GM18873 (cell line): ENCODE results near the gene ITPR3.

Experiments used
- ATAC-seq: cut with Tn5 transposase; IDR thresholded peaks from one replicate; pipeline ENCODE4 v1.9.1; 2021; ENCODE audit warnings: mild to moderate bottlenecking, moderate library complexity, moderate number of reproducible peaks; ENCODE audit not compliant: unreplicated experiment, low FRiP score

ITPR3 gene

DNA sequence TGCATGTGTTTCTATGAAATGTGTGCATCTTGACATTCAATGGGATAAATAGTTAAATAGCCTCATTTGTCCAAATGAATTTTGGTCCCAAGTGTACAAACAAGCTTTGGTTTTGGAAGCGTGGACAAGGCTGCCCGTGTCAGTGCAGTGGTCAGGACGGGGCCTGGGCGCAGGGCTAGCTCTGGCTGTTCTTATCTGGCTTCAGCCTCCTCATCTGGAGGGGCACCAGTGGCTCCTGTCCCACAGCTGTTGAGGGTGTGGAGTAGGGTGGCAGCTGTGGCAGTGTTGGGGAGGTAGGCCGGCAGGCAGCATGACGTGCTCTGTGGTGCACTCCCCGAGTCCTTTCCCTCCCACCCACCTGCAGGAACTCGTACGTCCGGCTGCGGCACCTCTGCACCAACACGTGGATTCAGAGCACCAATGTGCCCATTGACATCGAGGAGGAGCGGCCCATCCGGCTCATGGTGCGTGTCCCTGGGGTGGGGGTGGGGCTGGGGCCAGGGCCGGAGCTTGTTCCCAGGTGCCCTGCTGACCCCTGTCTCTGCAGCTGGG lies 43.5 kb downstream of the ITPR3 start:
- ATAC-seq, result no peak

DNA sequence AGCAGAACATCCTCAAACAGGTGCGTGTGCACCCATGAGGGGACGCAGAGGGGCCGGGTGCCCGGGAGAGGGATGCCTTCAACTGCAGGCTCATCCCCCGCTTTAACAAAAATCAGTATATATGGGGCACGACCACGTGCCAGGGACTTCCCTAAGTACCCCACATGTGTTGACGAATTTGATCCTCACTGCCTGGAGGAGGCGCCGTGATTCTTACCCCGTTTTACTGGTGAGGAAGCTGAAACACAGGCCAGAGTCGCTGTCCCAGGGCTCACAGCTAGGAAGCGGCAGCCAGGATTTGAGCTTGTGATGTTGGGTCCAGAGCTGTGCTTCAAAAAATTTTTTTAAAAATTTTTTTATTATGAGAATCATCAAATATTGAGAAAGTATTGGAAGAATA lies 44.8 kb downstream of the ITPR3 start:
- ATAC-seq, result no peak

DNA sequence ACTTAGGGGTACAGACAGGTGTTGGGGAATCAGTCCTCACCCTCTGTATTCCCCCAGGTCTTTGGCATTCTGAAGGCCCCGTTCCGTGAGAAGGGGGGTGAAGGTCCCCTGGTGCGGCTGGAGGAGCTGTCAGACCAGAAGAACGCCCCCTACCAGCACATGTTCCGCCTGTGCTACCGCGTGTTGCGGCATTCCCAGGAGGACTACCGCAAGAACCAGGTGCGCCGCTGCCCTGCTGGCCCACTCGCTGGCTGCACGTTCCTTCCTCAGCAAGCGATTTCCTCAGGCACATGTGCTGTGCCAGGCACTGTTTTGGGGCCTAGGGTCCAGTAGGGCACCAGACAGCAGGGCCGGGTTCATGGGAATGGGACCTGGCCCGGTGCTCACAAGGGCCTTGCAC lies 46.0 kb downstream of the ITPR3 start:
- no peak for ATAC-seq

DNA sequence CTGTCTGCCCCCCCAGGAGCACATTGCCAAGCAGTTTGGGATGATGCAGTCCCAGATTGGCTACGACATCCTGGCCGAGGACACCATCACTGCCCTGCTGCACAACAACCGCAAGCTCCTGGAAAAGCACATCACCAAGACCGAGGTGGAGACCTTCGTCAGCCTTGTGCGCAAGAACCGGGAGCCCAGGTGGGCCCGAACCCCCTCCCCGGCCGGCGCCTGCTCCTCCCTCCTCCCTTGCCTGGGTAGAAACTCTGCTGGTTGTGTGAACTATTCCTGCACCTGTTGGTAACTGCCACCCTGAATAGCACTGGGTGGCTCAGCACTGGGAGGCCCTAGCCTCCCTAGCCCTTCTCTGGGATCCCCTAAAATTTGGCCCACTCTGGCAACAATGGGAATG lies 46.7 kb downstream of the ITPR3 start:
- ATAC-seq, result no peak

DNA sequence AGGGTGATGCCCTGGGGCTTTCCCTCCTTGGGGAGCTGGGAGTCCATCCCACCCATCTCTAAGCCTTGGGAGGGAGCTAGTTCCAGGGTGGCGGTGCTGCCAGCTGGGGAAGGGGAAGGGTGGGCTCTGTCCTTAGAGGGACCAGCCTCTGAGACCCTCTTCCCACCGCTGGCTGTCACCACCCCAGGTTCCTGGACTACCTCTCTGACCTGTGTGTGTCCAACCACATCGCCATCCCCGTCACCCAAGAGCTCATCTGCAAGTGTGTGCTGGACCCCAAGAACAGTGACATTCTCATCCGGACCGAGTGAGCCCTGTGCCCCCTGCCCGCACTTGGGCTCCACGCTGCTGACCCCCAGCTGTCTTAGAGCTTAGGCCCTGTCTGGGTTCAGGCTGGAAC lies 47.2 kb downstream of the ITPR3 start:
- ATAC-seq, result no peak

DNA sequence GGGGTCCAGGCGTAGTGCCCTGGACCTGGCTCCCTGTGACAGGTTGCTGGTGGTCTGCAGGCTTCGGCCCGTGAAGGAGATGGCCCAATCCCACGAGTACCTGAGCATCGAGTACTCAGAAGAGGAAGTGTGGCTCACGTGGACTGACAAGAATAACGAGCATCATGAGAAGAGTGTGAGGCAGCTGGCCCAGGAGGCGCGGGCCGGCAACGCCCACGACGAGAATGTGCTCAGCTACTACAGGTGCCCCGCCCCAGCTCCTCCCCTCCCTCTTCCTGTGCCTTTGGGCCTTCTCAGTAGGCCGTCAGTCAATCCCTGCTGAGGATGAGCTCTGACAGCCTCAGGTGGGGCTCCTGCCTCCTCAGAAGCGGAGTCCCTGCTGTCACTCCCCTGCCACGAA lies 47.8 kb downstream of the ITPR3 start:
- ATAC-seq, result no peak

DNA sequence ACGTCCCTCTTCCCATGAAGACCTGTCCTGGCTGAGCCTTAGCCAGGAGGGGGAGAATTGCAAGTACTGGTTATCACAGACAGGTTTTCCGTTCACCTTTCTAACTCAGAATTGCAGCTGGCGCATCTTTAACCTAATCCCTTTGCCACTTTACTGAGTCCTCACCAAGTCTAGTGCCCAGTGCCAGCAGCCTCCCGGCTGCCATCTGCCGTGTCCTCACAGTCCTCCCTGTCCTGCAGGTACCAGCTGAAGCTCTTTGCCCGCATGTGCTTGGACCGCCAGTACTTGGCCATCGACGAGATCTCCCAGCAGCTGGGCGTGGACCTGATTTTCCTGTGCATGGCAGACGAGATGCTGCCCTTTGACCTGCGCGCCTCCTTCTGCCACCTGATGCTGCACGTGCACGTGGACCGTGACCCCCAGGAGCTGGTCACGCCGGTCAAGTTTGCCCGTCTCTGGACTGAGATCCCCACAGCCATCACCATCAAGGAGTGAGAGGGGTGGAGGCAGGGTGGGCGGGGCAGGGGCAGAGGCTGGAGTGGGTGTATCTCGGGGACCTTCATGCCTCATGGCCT lies 49.1 kb downstream of the ITPR3 start:
- ATAC-seq, result no peak

DNA sequence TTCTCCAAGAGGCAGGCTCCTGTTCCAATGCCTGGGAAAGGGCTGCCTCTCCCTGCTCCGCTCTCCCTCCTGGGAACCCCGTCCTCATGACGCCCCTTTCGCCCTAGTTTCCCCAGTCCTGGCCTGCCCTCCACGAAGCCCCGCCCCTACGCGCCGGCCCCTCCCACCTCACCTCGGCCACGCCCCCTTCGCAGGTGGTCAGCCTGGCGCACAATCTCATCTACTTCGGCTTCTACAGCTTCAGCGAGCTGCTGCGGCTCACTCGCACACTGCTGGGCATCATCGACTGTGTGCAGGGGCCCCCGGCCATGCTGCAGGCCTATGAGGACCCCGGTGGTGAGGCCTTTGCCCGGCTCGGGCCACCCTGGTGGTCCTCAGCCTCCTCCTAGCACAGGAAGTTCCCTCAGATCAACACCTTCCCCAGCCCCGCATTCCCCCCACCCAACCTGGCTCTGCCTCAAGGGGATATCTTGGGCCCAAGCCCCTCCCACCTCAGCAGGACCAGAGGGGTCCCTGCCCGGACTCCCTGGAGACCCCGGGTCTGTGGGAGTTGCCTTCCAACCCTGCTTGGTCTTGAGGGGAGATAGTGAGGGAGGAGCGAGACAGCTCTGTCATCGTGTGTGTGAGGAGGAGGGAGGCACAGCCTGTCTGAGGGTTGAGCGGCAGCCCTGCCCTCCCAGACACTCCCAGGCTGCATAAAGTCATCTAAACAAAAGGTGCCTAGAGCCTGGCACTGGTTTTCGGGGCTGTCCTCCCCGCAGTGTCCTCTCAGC lies 50.0 kb downstream of the ITPR3 start:
- ATAC-seq, result no peak

DNA sequence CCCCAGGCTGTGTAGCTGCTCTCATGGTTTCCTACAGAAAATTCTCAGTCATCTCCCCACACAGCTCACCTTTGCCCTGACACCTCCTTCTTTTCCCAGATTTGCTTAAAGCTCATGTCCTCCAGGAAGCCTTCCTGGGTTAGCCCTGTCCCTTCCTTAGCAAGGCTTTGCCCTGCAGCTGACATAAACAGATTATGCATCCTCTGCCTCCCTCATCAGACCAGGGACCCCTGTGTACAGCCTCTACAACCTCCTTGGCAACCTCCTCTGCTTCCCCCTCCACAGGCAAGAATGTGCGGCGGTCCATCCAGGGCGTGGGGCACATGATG lies 50.6 kb downstream of the ITPR3 start:
- ATAC-seq, result no peak

DNA sequence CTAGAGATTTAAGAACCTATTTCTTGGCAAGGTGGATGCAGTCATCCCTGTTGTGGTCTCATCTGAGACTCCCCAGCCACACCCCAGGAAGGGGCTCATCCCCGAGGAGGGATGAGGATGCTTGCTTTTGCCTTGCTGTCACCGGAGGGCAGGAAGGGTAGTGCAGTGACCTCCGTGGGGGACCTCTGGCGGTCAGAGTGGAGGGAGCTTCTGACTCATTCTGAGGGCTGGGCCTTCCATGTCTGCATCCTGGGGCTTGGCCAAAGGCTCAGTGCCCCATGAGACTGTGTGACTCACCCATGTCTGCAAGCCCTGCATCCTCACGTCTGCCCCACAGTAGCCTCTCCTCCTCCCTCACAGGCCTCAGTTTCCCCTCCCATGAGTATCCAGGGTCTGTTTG lies 51.7 kb downstream of the ITPR3 start:
- no peak for ATAC-seq

DNA sequence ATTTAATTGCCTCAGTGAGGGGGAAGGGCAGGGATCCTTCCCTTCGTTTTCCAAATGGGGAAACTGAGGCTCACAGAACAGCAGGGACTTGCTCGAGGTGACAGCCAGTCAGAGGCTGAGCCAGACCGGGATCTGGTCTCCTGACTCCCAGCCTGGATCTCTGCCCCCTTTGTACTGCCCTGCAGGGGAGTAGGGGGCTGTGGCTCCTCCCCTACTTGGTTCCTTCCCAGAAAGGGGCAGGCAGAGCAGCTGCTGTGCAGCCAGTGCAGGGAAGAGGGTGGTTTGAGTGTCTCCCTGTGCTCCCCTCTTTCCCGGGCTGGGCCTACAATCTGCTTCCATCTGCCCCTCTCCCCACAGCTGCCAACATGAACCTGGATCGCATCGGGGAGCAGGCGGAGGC lies 52.7 kb downstream of the ITPR3 start:
- no peak for ATAC-seq

DNA sequence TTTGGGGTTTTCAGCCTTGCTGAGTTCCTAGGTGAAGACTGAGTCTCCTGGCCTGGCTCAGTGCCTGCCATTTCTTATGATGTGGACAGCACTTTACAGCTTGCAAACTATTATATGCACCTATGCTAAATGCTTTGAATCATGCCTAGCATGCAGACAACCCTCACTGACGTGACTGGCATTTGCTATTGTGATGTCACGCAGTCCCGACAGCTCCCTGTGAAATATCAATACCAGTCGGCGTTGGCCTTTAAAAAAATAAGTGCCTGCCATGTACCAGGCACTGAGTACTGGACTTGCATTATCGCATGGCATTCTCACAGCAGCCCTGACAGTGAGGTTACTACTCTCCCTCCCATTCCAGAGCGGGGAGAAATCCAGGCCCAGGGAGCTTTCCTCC lies 54.8 kb downstream of the ITPR3 start:
- no peak for ATAC-seq

DNA sequence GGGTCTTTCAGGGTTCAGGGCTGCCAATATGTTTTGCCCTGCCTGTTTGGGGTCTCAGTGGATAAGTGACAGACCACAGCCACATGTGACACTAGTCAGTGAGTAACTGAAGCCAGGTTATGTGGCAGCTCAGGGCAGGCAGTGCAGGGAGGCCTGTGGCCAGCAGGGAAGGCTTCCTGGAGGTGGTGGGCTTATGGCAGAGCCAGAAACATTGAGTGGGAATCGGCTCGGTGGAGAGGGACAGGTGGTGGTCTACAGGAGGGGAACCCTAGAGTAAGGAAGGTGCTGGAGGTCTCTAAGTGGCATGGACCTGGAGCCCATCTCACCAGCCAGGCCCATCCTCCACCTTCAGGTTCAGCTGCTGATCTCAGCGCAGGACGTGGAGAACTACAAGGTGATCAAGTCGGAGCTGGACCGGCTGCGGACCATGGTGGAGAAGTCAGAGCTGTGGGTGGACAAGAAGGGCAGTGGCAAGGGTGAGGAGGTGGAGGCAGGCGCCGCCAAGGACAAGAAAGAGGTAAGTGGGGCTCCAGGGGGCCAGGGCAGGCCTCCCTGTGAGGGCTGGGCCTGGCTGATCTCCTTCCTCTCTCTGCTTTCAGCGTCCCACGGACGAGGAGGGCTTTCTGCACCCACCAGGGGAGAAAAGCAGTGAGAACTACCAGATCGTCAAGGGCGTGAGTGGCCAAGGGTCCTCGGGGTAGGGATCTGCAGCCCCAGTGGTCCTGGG lies 55.5 kb downstream of the ITPR3 start:
- ATAC-seq, result no peak

DNA sequence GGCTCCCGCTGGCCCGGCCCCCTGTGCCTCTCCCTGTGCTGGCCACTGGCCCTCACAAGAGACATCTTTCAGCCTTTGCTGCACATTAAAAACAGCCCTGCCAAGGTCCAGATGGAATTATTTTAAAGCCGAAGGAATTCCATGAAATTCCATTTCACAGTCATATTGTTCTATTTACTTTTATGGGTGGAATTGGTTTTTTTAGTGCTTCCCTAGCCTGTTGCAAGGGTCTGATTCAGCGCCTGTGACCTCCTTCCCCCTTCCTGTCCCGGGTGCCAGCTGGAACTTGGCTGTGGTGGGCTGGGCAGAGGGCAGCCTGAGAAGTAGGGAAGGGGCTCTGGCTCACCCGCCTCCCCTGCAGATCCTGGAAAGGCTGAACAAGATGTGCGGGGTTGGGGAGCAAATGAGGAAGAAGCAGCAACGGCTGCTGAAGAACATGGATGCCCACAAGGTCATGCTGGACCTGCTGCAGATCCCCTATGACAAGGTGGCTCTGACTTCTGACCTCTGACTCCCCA lies 56.1 kb downstream of the ITPR3 start:
- no peak for ATAC-seq

DNA sequence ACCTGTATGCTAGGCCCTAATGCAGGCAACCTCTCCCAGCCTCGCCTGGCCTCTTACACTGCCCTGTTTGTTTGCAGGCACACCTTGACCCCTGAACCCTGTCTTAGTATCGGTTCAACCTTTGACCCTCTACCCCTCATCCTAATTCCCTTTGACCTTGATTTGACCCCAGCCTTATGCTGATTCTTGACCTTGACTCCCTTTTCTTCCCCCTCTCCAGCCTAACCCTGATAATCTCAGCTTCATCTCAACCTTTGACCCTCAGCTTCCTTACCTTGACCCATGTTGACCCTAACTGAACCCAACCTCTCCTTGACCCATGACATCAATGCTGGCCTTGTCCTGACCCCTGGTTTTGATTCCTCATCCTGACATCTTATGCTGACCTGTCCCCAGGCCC lies 56.6 kb downstream of the ITPR3 start:
- ATAC-seq, result no peak

DNA sequence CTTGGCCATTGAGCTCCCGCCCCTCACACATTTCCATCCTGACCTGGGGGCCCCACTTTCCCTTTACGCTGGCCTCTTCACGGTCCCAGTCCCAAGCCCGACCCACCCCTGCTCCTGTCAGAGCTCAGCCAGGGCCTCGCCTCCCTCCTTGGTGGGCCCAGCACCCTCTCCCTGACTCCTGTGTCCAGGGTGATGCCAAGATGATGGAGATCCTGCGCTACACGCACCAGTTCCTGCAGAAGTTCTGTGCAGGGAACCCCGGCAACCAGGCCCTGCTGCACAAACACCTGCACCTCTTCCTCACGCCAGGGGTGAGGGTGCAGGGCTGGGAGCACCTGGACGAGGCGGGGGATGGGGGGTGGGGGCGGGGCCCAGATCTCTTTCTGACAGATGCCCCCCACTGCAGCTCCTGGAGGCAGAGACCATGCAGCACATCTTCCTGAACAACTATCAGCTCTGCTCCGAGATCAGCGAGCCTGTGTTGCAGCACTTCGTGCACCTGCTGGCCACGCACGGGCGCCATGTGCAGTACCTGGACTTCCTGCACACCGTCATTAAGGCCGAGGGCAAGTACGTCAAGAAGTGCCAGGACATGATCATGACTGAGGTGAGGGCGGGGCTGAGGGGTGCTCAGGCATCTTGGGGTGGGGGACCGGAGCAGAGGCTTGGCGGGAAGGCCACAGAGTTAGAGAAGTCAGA lies 57.3 kb downstream of the ITPR3 start:
- ATAC-seq, result no peak

DNA sequence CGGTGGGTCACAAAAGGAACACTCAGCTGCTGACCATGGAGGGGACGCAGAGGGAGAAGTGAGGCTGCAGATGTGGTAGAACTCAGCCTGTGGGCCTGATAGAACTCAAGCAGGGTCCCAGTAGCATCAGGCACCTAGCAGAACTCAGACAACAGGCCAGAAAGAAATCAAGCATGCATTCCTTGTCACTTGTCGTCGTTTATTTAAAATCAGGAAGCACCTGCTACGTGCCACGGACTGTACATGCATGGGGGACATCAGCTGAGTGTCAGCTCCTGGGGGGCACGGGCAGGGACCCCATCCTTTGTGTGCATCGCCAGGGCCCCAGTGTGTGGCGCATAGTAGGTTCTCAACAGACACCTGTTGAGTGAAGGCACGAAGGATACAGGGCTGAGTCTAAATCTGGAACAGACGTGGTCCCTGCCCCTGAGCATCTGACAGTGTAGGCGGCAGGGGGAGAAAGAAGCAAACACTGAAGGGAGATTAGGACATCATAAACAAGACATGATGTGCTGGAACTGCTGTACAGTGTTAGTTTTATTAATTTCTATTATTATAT lies 57.9 kb downstream of the ITPR3 start:
- ATAC-seq, result no peak

DNA sequence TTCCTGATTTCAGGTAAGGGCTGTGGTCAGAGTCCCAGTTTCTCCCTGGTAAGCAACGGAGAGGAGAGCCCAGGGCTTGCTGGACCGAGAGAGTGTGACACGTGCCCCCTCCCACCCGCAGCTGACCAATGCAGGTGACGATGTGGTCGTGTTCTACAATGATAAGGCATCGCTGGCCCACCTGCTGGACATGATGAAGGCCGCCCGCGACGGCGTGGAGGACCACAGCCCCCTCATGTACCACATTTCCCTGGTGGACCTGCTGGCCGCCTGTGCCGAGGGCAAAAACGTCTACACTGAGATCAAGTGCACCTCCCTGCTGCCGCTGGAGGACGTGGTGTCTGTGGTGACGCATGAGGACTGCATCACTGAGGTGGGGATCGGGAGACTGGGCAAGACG lies 58.6 kb downstream of the ITPR3 start:
- ATAC-seq, result no peak

DNA sequence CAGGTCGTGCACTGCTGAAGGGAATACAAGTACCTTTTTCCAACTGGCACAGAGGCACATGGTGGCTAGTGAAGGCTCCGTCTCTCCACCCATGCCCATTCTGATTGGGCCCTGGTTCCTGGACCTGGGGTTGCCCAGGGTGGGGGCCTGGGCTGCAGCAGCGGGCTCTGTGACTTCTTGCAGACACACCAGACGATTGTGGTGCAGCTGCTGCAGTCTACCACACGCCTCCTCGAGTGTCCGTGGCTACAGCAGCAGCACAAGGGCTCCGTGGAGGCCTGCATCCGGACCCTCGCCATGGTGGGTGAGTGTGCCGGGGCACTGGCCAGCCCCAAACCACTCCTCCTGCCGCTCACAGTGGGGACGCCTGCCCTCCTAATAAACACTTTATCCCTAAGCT lies 61.2 kb downstream of the ITPR3 start:
- ATAC-seq, result no peak

DNA sequence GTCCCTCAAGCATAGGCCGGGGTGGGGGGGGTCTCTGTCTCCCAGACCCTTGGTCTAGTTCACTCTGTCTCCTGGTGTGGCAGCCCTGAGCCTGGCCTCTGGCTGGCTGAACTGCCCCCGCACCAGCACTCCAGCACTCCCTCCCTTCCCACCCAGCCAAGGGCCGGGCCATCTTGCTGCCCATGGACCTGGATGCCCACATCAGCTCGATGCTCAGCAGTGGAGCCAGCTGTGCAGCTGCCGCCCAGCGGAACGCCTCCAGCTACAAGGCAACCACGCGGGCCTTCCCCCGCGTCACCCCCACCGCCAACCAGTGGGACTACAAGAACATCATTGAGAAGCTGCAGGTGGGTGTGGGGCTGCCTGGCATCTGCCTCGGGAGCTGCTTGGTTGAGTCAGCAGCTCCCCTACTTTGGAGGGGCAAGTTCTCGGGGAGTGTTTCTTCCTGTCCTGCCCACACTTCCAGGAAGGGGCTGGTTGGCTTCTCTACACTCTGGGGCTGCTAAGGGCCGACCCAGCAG lies 62.0 kb downstream of the ITPR3 start:
- no peak for ATAC-seq
